Fibroblast of skin of back (primary cell): Measurements from ENCODE around the gene RELCH.

Experiments used
- DNase-seq: peaks from one replicate; pipeline ENCODE4 v3.0.0-alpha.2; 2013

The RELCH gene

GRCh38 chr18:62325806-62326645, 139.0 kb downstream of the RELCH start:
- DNase-seq, result no peak

- no peak for DNase-seq
These were observed 139.7 kb downstream of the RELCH start for GRCh38 chr18:62326646-62327348.

GRCh38 chr18:62327977-62328376, 140.9 kb downstream of the RELCH start:
- no peak for DNase-seq

- no peak for DNase-seq
These were observed 141.8 kb downstream of the RELCH start for GRCh38 chr18:62328586-62329525.

- DNase-seq, result peak; percentile 90
These were observed 142.8 kb downstream of the RELCH start for GRCh38 chr18:62329691-62330454.

GRCh38 chr18:62330650-62331049, 143.6 kb downstream of the RELCH start:
- no peak for DNase-seq

GRCh38 chr18:62331581-62332356, 144.7 kb downstream of the RELCH start:
- DNase-seq, result no peak

- no peak for DNase-seq
These were observed 145.4 kb downstream of the RELCH start for GRCh38 chr18:62332431-62332830.

- DNase-seq, result no peak
These were observed 146.1 kb downstream of the RELCH start for GRCh38 chr18:62332964-62333695.

GRCh38 chr18:62334120-62334519, 147.1 kb downstream of the RELCH start:
- peak; percentile 21 for DNase-seq

GRCh38 chr18:62335494-62335893, 148.4 kb downstream of the RELCH start:
- no peak for DNase-seq

- DNase-seq, result no peak
These were observed 149.6 kb downstream of the RELCH start for GRCh38 chr18:62336618-62337017.

GRCh38 chr18:62337336-62337735, 150.3 kb downstream of the RELCH start:
- DNase-seq, result no peak

GRCh38 chr18:62338446-62339105, 151.5 kb downstream of the RELCH start:
- no peak for DNase-seq

- DNase-seq, result peak; percentile 19
These were observed 152.3 kb downstream of the RELCH start for GRCh38 chr18:62339106-62339988.

- DNase-seq, result no peak
These were observed 153.9 kb downstream of the RELCH start for GRCh38 chr18:62340996-62341395.

- DNase-seq, result no peak
These were observed 154.4 kb downstream of the RELCH start for GRCh38 chr18:62341473-62341872.

GRCh38 chr18:62342884-62343283, 155.8 kb downstream of the RELCH start:
- DNase-seq, result no peak

- no peak for DNase-seq
These were observed 156.3 kb downstream of the RELCH start for GRCh38 chr18:62343316-62343715.
